GM21526 (cell line): ENCODE results near the gene KLKB1.

Experiments
- ATAC-seq: cut with Tn5 transposase; IDR thresholded peaks from one replicate; pipeline ENCODE4 v1.9.1; 2021; ENCODE audit warnings: moderate library complexity; ENCODE audit not compliant: unreplicated experiment, low FRiP score

KLKB1 gene

DNA sequence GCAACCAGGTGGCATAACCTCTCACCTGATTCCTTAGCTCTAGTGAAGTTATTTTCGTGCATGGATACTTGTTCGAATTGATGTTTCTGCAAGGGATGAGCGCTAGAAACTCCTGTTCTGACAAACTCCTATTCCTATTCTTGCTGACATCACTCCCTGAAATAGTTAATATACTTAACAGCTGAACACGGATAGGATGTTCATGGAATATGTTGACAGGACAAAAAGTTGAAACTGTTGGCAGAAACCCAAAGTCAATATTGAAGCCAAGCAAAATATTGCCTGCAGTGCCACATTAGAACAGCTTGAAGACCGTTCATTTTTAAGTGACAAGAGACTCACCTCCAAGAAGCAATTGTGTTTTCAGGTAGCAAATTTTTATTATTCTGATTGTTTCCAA, at the start of gene KLKB1:
TSS of gene KLKB1 (plus strand) at position 287 of the 400 bp plus-strand sequence. CDS start 689 bp downstream, outside the sequence.
- no peak for ATAC-seq

- no peak for ATAC-seq
These were observed 39.2 kb upstream of the KLKB1 start for GRCh38 chr4:186188107-186188506.

GRCh38 chr4:186189656-186190055, 37.7 kb upstream of the KLKB1 start:
- ATAC-seq: no peak

GRCh38 chr4:186190581-186191199, 36.6 kb upstream of the KLKB1 start:
- peak; percentile 35 for ATAC-seq

DNA sequence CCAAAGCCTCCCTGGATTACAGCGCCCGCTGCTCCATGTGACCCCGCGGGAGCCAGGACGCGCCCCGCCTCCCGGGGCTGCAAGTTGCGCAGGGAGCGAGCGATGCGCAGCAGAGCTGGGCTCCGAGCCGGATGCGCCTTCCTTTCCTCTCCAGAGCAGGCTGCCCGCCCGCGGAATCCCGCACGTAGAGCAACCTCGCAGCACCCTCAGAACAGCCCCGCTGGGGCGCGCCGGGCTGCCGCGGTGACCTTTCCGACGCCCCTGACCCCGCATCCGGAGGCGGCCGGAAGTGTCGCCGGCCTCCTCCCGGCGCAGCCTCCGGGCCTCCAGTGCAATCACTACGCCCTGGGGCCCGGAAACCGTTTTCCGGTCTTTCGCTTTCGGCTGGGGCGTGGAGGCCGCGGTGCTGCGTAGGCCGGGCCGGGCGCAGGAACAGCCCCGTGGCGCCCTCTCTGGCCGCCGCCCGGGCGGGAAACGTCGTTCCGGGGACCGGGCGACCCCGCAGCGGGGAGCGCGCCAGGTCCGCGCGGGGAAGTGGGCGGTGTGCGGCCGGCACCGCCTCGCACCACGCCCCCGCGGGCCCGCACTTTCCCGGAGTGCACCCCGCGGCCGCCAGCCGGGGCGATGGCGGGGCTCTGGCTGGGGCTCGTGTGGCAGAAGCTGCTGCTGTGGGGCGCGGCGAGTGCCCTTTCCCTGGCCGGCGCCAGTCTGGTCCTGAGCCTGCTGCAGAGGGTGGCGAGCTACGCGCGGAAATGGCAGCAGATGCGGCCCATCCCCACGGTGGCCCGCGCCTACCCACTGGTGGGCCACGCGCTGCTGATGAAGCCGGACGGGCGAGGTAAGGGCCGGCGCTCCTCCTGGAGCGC, 35.9 kb upstream of the KLKB1 start, which contains the start of gene CYP4V2:
TSS of gene CYP4V2 (plus strand) at position 368 of the 866 bp plus-strand sequence. CDS start at position 625, 257 bp downstream.
- peak; percentile 87 for ATAC-seq

GRCh38 chr4:186192066-186192612, 35.2 kb upstream of the KLKB1 start:
- ATAC-seq: no peak

GRCh38 chr4:186193851-186194250, 33.5 kb upstream of the KLKB1 start:
- ATAC-seq: no peak

DNA sequence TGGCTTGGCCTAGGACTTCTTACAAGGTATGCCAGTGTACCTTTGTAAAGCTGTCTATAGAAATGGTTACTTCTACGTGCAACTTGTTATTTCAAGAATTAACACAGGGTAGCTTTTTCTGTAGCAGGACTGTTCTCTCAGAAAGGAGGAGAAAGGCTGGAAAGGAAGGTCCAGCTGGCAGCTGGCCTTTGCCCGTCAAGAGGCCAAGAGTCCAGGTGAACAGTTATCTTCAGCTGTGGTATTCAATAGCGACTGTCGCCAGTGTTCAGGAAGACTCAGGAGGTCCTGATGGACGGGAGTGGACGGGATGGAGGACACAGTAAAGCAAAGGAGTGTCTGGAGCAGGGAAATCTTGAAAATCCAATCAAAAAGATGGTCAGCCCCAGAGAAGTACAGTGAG, 31.2 kb upstream of the KLKB1 start:
- no peak for ATAC-seq

DNA sequence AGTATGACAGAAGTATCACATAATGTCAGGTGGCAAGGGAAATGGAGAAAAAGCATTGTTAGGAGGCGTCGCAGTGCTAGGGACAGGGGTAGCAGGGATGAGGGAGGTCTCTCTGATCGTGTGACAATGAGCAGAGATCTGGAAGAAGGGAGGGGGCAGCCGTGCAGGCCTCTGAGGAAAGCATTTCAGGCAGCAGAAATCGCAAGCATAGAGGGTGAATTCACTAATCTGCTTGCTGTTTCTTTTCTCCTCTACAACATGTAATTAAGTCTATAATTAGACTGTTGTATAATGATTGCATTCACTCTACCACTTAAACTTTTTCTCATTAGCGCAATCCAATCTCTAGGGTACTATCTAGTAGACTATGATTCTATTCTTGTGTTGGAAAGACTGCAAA, 26.8 kb upstream of the KLKB1 start:
- no peak for ATAC-seq

- no peak for ATAC-seq
These were observed 26.3 kb upstream of the KLKB1 start for GRCh38 chr4:186201010-186201409.

- ATAC-seq: peak; percentile 96
These were observed 25.6 kb upstream of the KLKB1 start for GRCh38 chr4:186201535-186202230.

- ATAC-seq: no peak
These were observed 24.7 kb upstream of the KLKB1 start for GRCh38 chr4:186202490-186203140.

- ATAC-seq: no peak
These were observed 23.9 kb upstream of the KLKB1 start for GRCh38 chr4:186203406-186203805.

DNA sequence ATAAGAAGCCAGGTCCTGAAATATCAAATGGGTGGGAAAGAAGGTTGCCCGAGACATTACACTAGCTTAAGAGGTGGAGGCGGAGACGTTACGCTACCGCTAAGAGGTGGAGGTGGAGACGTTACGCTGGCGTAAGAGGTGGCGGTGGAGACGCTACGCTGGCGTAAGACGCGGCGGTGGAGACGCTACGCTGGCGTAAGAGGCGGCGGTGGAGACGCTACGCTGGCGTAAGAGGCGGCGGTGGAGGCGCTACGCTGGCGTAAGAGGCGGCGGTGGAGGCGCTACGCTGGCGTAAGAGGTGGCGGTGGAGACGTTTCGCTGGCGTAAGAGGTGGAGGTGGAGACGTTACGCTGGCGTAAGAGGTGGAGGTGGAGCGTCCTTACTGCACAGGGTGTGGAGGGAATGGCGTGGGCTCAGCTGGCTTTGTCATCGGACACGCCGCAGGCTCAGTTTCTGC, 23.2 kb upstream of the KLKB1 start:
- no peak for ATAC-seq

GRCh38 chr4:186204686-186205085, 22.6 kb upstream of the KLKB1 start:
- no peak for ATAC-seq

DNA sequence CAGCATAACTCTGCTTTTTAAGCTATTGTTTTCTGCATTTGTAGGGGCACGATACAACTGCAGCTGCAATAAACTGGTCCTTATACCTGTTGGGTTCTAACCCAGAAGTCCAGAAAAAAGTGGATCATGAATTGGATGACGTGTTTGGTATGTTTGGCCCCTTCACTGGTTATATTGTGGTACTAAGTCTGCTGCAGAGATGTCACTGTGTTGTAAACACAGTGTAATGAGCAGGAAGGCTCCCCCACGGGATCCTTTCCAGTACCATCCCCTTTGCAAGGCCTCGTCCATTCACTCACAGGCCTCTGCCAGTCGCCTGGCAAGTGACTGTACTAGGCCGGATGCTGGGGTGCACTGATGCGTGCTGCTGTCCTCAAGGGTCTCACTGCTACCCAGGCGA, 22.2 kb upstream of the KLKB1 start:
- no peak for ATAC-seq

- no peak for ATAC-seq
These were observed 10.8 kb upstream of the KLKB1 start for GRCh38 chr4:186216465-186217024.

GRCh38 chr4:186217733-186218293, 9.5 kb upstream of the KLKB1 start:
- ATAC-seq: no peak

DNA sequence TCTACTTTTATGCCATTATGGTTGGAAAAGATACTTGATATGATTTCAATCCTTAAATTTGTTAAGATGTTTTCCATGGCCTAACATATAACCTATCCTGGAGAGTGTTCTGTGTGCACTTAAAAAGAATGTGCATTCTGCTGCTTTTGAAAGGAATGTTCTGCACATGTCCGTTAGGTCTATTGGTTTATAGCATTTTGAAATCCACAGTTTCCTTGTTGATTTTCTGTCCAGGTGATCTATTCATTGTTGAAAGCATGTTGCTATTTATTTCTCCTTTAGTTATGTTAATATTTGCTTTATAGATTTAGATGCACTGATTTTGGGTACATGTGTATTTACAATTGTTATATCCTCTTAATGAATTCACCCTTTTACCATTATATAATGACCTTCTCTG, 5.7 kb upstream of the KLKB1 start:
- no peak for ATAC-seq

DNA sequence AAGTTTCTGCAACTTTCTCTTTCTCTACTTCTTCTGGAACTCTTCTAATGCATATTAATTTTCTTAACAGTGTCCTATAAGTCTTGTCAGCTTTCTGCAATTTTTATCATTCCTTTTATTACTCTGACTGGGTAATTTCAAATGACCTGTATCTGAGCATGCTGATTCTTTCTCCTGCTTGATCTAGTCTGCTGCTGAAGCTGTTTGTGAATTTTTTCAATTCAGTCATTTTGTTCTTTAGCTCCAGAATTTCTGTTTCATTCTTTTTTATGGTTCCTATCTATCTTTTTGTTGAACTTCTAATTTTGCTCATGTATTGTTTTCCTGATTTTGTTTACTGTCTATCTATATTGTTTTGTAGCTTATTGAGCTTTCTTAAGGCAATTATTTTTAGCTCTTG, 1.5 kb upstream of the KLKB1 start:
- no peak for ATAC-seq
